K562 (cell line): ENCODE results near the gene DHDDS. TPM values are rescaled to one million over a fixed set of nuclear protein-coding genes. Genes with fewer than 3 reads are reported as not detected.

Source experiments
- ADNP ChIP-seq: fragments of 200-800 bp; sonication (Bioruptor generic); IDR thresholded peaks from 2 replicates; pipeline ENCODE4 v1.6.1; 2016; ENCODE audit warnings: missing genetic modification characterization, missing compliant biosample characterization
- ARNT ChIP-seq, 2 experiments: fragments of 450-650 bp; IDR thresholded peaks; 2 replicates each; pipeline ENCODE4 v1.6.1; 2016; ENCODE audit warnings: mild to moderate bottlenecking in 1 of 2
- CAMTA2 ChIP-seq: fragments of 250-450 bp; sonication (Bioruptor Pico); conservative IDR thresholded peaks from 2 replicates; pipeline ENCODE4 v1.5.1; 2022
- CBX2 ChIP-seq: fragments of 200-600 bp; sonication (generic); IDR thresholded peaks from one replicate; pipeline ENCODE4 v1.6.1; 2012; ENCODE audit warnings: mild to moderate bottlenecking, low read length, inconsistent platforms; ENCODE audit not compliant: insufficient read depth, poor library complexity, severe bottlenecking
- CCNT2 ChIP-seq: IDR thresholded peaks from 2 replicates; pipeline ENCODE4 v1.6.1; 2011; ENCODE audit warnings: borderline replicate concordance, low read depth, mild to moderate bottlenecking, moderate library complexity, mixed read lengths, low read length; ENCODE audit not compliant: insufficient read length; ENCODE audit errors: extremely low read depth
- DACH1 ChIP-seq: fragments of 450-650 bp; IDR thresholded peaks from 2 replicates; pipeline ENCODE4 v1.6.1; 2018; ENCODE audit not compliant: partially characterized antibody
- MED1 ChIP-seq: sonication (generic); formaldehyde crosslinking; IDR thresholded peaks from 2 replicates; pipeline ENCODE4 v1.8.1; 2023; ENCODE audit warnings: missing genetic modification reagents, borderline replicate concordance
- NBN ChIP-seq: fragments of 450-650 bp; IDR thresholded peaks from 2 replicates; pipeline ENCODE4 v1.6.1; 2016; ENCODE audit warnings: low read depth, mild to moderate bottlenecking
- POLR2B ChIP-seq: fragments of 450-650 bp; IDR thresholded peaks from 2 replicates; pipeline ENCODE4 v1.6.1; 2018; ENCODE audit warnings: low read depth; ENCODE audit not compliant: partially characterized antibody
- POLR2H ChIP-seq: IDR thresholded peaks from 2 replicates; pipeline ENCODE4 v1.6.1; 2016; ENCODE audit warnings: missing genetic modification characterization, low read depth, mild to moderate bottlenecking, control low read depth, missing compliant biosample characterization, moderate library complexity
- PYGO2 ChIP-seq: fragments of 450-650 bp; IDR thresholded peaks from 2 replicates; pipeline ENCODE4 v1.6.1; 2016; ENCODE audit warnings: mild to moderate bottlenecking, missing genetic modification characterization, moderate library complexity, missing compliant biosample characterization
- SMARCA4 ChIP-seq: fragments of 450-650 bp; IDR thresholded peaks from 2 replicates; pipeline ENCODE4 v1.6.1; 2016
- TARDBP ChIP-seq: fragments of 450-650 bp; IDR thresholded peaks from 2 replicates; pipeline ENCODE4 v1.6.1; 2016
- TRIM28 ChIP-seq: fragments of 450-650 bp; IDR thresholded peaks from 2 replicates; pipeline ENCODE4 v1.6.1; 2017
- ZBTB1 ChIP-seq: sonication (generic); formaldehyde crosslinking; IDR thresholded peaks from 2 replicates; pipeline ENCODE4 v1.8.1; 2023; ENCODE audit warnings: missing genetic modification reagents, low read depth, mild to moderate bottlenecking, borderline replicate concordance
- ZFP30 ChIP-seq: fragments of 250-450 bp; sonication (Bioruptor Pico); IDR thresholded peaks from 2 replicates; pipeline ENCODE4 v1.8.0; 2022; ENCODE audit warnings: moderate library complexity, mild to moderate bottlenecking, inconsistent platforms, borderline replicate concordance
- ZNF184 ChIP-seq: sonication (generic); formaldehyde crosslinking; IDR thresholded peaks from 2 replicates; pipeline ENCODE4 v1.5.0; 2020; ENCODE audit warnings: missing genetic modification reagents
- polyA plus RNA-seq, 8 experiments: library from polyadenylated mRNA; depleted of rRNA in 4 of 8; stranded (reverse) in 5 of 8; unstranded in 3 of 8; fragments of >200 nt; fragmentation: Nextera tagmentation in 2 of 8; fragmentation: Illumina TruSeq in 1 of 8; extraction: Ambion mirVana in 2 of 8; extraction: Trizol in 1 of 8; gene quantifications; 2 replicates each; pipeline versions ENCODE4 v1.2.1 to v1.2.3, GENCODE V29; 2011 to 2014; ENCODE audit warnings: inconsistent platforms in 1 of 8, missing spikeins in 1 of 8
- total RNA-seq, 7 experiments: library from RNA; depleted of rRNA in 6 of 7; stranded (reverse); fragments of >200 nt in 6 of 7; fragmentation: Illumina TruSeq in 2 of 7; extraction: Trizol in 2 of 7; gene quantifications; 2 replicates each; pipeline versions ENCODE4 v1.2.1 to v1.2.3, GENCODE V29; 2011 to 2021; ENCODE audit warnings: low replicate concordance in 1 of 7
- TF ChIP-seq, protein P1 (sequence below), 2 experiments: IDR thresholded peaks; 2 replicates each; pipeline ENCODE4 v1.6.1; 2012; ENCODE audit warnings: improper control_type of control experiment in 2 of 2, low read depth in 2 of 2, low read length in 2 of 2, borderline replicate concordance in 1 of 2
- TF ChIP-seq, protein P2 (sequence below): fragments of 250-450 bp; sonication (Bioruptor Pico); IDR thresholded peaks from 2 replicates; pipeline ENCODE4 v1.5.0; 2020; ENCODE audit warnings: mild to moderate bottlenecking
- TF ChIP-seq, protein P3 (sequence below): IDR thresholded peaks from 3 replicates; pipeline ENCODE4 v1.6.1; 2011; ENCODE audit warnings: borderline replicate concordance, mild to moderate bottlenecking; ENCODE audit not compliant: insufficient read length, insufficient read depth
- TF ChIP-seq, protein P4 (sequence below): fragments of 450-650 bp; IDR thresholded peaks from 2 replicates; pipeline ENCODE4 v1.6.1; 2016; ENCODE audit warnings: antibody characterized with exemption
- TF ChIP-seq, protein P5 (sequence below): fragments of 250-450 bp; sonication (Bioruptor Pico); IDR thresholded peaks from 2 replicates; pipeline ENCODE4 v1.6.1; 2021; ENCODE audit warnings: mild to moderate bottlenecking

Gene DHDDS
- total and polyA plus RNA-seq, 9 of the 15 experiments (the other 6 are each of a cell fraction or from before 2014, with no cell fraction given), result 33.3 to 55.0 (median 44.3) TPM

DNA sequence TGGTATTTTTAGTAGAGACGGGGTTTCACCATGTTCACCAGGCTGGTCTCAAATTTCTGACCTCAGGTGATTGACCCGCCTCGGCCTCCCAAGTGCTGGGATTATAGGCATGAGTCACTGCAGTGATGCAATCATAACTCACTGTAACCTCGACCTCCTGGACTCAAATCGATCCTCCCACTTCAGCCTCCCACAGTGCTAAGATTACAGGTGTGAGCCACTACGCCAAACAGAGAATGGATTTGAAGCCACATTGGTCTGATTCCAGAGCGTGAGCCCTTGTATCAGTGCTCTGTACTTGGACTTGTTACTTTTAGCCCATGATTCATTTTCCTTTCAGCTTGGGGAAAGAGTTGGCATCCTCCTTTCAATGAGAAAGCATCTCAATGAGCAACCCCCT is 44.7 kb upstream of the DHDDS start (continued):
- TF ChIP-seq, protein P1, sequence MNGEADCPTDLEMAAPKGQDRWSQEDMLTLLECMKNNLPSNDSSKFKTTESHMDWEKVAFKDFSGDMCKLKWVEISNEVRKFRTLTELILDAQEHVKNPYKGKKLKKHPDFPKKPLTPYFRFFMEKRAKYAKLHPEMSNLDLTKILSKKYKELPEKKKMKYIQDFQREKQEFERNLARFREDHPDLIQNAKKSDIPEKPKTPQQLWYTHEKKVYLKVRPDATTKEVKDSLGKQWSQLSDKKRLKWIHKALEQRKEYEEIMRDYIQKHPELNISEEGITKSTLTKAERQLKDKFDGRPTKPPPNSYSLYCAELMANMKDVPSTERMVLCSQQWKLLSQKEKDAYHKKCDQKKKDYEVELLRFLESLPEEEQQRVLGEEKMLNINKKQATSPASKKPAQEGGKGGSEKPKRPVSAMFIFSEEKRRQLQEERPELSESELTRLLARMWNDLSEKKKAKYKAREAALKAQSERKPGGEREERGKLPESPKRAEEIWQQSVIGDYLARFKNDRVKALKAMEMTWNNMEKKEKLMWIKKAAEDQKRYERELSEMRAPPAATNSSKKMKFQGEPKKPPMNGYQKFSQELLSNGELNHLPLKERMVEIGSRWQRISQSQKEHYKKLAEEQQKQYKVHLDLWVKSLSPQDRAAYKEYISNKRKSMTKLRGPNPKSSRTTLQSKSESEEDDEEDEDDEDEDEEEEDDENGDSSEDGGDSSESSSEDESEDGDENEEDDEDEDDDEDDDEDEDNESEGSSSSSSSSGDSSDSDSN (IDR thresholded peaks at IDR 0.05; ENCODE audit: borderline replicate concordance in 1 of 2, low read depth in 2 of 2, low read length in 2 of 2), result no peak
- no peak for TF ChIP-seq TARDBP
- TF ChIP-seq, protein P2, sequence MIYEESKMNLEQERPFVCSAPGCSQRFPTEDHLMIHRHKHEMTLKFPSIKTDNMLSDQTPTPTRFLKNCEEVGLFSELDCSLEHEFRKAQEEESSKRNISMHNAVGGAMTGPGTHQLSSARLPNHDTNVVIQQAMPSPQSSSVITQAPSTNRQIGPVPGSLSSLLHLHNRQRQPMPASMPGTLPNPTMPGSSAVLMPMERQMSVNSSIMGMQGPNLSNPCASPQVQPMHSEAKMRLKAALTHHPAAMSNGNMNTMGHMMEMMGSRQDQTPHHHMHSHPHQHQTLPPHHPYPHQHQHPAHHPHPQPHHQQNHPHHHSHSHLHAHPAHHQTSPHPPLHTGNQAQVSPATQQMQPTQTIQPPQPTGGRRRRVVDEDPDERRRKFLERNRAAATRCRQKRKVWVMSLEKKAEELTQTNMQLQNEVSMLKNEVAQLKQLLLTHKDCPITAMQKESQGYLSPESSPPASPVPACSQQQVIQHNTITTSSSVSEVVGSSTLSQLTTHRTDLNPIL (CRISPR knock-in tag), result no peak
- no peak for TF ChIP-seq MED1 (CRISPR knock-in tag)
- TF ChIP-seq CBX2, result no peak
- TF ChIP-seq CAMTA2 (CRISPR knock-in tag), result no peak
- TF ChIP-seq ADNP (tag), result no peak
- TF ChIP-seq, protein P3, sequence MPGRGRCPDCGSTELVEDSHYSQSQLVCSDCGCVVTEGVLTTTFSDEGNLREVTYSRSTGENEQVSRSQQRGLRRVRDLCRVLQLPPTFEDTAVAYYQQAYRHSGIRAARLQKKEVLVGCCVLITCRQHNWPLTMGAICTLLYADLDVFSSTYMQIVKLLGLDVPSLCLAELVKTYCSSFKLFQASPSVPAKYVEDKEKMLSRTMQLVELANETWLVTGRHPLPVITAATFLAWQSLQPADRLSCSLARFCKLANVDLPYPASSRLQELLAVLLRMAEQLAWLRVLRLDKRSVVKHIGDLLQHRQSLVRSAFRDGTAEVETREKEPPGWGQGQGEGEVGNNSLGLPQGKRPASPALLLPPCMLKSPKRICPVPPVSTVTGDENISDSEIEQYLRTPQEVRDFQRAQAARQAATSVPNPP, result no peak
- TF ChIP-seq, protein P4, sequence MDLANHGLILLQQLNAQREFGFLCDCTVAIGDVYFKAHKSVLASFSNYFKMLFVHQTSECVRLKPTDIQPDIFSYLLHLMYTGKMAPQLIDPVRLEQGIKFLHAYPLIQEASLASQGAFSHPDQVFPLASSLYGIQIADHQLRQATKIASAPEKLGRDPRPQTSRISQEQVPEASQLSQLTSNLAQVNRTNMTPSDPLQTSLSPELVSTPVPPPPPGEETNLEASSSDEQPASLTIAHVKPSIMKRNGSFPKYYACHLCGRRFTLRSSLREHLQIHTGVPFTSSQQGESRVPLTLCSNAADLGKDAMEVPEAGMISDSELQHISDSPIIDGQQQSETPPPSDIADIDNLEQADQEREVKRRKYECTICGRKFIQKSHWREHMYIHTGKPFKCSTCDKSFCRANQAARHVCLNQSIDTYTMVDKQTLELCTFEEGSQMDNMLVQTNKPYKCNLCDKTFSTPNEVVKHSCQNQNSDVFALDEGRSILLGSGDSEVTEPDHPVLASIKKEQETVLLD, result peak; percentile 32; the same call in 1 of the 2 replicates
- no peak for TF ChIP-seq CCNT2
- no peak for TF ChIP-seq POLR2H
- no peak for TF ChIP-seq ZFP30 (CRISPR knock-in tag)
- peak; percentile 75 for TF ChIP-seq NBN
- no peak for TF ChIP-seq POLR2B
- TF ChIP-seq ZNF184 (CRISPR knock-in tag), result no peak
- peak; percentile 60 for TF ChIP-seq DACH1
- TF ChIP-seq SMARCA4, result peak; percentile 95
- TF ChIP-seq, protein P5, sequence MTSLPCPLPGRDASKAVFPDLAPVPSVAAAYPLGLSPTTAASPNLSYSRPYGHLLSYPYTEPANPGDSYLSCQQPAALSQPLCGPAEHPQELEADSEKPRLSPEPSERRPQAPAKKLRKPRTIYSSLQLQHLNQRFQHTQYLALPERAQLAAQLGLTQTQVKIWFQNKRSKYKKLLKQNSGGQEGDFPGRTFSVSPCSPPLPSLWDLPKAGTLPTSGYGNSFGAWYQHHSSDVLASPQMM, result no peak
- TF ChIP-seq ZBTB1 (CRISPR knock-in tag), result no peak
- TF ChIP-seq PYGO2 (tag), result no peak
- TF ChIP-seq TRIM28, result no peak
- TF ChIP-seq ARNT (IDR thresholded peaks at IDR 0.05), result peak in 1 of 2 experiments; percentile 68; a peak in 2 of 4 replicates
